HG02973 (cell line): Measurements from ENCODE around the gene STIM2.
A peak's percentile ranks its signal among the peaks of the same experiment; 100 is the strongest.

Experiments used
- ATAC-seq: cut with Tn5 transposase; IDR thresholded peaks from one replicate; pipeline ENCODE4 v1.9.1; 2021; ENCODE audit warnings: moderate library complexity; ENCODE audit not compliant: unreplicated experiment

STIM2 gene

DNA sequence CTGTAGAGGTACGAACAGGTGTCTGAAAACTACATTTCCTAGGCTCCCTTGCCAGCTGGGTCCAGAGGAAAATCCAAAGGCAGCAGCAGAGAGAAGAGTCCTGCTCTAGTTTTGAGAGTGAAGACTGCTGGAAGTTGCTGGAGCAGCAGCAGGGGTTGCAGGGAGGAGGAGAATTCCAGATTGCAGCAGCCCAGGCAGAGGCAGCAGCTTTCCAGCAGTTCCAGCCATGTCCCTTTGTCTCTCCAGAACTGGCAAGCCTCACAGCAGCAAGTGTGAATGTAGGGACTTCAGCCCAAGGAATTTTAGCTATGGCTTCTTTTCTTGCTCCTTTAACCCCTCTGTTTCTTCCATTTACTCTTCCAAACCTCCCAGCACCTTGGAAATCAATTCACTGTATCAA is 24.1 kb upstream of the STIM2 start:
- no peak for ATAC-seq

DNA sequence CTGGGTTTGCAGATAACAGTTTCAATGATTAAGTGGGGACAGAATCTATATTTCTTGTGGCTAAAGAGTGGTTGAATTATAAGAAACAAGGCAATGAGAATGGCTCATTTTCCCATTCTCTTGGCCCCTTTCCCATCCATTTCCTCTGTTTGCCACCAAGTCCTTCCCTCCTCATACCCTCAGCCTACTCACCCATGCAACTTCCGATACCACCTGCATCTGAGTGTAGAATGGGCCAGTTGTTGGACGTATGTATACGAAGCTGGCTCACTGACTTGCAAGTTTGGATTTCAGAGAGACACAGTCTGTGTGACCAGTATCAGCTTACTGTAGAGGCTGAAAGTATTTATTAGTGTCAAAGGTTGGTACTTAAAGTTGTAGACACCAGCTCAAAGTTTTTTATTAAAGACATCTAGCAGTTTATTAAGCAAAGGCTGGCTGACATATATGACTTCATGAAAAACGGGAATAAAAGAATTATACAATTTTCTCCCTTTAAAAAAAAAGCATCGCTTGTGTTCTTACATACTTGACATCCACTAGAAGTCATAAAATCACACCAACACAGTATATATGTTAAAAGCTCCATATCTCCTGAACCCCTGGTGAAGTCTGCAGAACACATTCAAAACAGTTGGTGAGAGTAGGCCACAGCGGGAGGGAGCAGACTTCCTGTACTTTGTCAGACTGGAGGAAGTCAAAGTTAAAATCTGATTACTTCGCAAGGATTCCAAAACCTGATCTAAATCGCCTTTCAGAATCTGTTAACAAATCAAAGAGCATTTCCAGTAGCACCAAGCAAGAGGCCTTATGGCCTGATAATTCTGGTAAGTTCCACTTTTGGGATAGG is 22.4 kb upstream of the STIM2 start:
- no peak for ATAC-seq

DNA sequence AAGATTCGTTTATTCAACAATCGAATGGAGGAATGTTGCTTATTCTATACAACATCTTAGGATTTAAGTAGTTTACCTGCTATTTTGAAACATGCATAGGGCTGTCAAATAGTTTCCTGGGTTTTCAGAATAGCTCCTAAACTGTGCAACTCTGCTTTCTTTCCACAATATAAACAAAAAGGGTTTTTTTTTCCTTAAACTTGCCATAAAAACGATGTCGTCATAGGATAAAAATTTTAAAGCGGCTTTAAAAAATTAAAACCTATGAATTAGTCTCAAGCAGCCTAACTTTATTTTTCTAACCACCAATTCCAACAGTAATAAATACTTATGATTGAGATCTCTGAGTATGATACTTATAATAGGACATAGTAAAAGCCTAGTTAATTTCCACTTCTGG is 21.6 kb upstream of the STIM2 start:
- ATAC-seq = no peak

GRCh38 chr4:26839534-26839951 is 21.1 kb upstream of the STIM2 start:
- ATAC-seq = no peak

DNA sequence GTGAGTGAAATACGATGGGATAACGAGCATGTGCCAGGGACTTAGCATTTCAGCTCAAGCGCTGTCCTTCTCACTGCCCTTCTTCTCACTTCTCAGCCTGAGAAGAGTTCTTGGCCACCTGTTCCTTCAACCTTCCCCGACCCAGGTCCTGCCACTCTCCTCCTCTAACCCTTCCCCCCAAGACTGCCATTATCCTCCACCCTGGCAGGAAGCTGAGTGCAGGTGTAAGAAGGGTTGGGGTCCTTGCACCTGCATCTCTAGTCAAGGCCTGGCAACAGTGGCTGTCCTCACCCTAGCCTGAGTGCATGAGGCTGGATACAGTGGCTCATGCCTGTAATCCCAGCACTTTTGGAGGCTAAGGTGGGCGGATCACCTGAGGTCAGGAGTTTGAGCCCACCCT is 19.9 kb upstream of the STIM2 start:
- no peak for ATAC-seq

- ATAC-seq = no peak
Observed at GRCh38 chr4:26842911-26843310, 17.7 kb upstream of the STIM2 start.

GRCh38 chr4:26850528-26850927 is 10.1 kb upstream of the STIM2 start:
- no peak for ATAC-seq

GRCh38 chr4:26851129-26851528 is 9.5 kb upstream of the STIM2 start:
- ATAC-seq = no peak

- no peak for ATAC-seq
Observed at GRCh38 chr4:26854701-26855100, 5.9 kb upstream of the STIM2 start.

DNA sequence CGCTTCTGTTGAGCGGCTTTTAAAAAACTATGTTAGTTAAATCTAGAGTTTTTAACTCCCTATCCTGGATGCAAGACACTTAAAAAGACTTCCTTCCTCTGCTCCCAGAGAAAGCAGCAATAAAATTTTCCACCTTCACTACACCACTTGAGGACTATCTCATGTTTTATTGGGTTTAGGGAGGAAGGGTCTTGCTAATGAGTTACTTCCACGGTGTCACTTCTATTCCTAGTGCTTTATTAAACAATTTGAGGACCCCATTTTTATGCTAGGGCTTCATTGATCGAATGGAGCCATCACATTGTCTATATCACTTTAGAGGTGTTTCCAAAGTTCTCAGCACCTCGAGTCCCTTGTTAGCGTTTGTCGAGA is 3.7 kb upstream of the STIM2 start:
- no peak for ATAC-seq

GRCh38 chr4:26857278-26858034 is 3.2 kb upstream of the STIM2 start:
- peak; percentile 40 for ATAC-seq

- ATAC-seq = no peak
Observed at GRCh38 chr4:26858035-26858918, 2.4 kb upstream of the STIM2 start.

GRCh38 chr4:26858947-26859401 is 1.7 kb upstream of the STIM2 start:
- no peak for ATAC-seq

- no peak for ATAC-seq
Observed at GRCh38 chr4:26859762-26860156, 882 bp upstream of the STIM2 start.

GRCh38 chr4:26860922-26861433 is 337 bp downstream of the STIM2 start:
- ATAC-seq = peak; percentile 24

DNA sequence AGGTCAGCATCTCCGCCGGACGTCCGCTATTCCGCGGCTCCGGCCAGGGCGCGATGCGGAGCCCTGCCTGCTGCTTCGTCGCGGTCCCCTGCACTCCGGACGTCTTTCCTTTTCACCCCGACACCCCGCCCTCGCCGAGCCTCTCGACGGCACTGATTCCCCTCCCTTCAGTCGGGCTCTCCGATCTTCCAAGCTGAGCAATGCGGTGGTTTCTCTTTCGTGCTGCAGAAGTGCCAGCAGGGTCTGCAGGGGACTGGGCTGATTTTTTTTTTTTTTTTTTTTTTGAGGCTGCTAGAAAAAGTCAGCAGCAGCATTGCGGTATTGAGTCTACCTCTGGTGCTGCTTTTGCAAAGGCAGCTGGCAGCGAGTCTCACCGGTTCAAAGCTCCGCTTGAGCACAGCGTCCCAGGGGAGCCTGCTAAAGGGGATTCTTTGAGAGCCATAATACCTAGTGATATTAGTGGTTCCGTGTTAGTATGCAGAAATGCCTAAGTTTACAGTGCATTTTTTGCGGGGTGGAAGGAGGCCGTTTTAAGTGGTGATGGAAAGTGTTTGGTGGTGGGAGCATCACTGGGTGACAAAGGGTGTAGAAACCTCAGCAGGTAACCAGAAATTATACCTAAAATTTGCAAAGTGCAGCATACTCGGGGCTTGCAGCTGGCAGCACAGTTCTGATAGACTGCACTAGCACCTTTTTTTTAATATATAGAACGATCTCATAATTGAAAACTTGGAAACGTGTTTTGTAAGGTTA is 969 bp downstream of the STIM2 start:
- ATAC-seq = peak; percentile 35

DNA sequence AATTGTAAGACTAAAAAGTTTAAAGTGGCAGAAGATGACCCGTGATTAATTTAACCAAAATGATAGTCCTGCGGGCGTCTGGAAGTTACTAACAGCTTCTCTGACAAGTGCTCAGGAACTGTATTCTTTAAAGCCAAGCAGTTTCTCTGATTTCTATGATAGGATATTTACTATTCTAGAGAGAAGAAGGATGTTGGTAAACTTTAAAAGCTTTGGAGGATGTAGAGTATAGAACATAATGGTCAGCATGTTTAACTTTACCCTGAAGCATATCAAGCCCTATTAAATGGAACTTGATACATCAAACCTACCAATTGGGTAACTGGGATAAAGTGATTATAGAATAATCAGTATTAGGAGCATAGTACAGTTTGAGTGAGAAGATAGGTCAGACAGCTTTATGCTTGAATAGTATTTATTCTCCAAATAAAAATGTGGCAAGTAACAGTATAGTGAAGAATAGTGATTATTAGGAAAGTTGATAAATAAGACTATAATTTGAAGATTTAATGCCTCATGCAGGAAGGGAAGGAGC is 1.8 kb downstream of the STIM2 start:
- ATAC-seq = no peak

- no peak for ATAC-seq
Observed at GRCh38 chr4:26863512-26863911, 2.9 kb downstream of the STIM2 start.

DNA sequence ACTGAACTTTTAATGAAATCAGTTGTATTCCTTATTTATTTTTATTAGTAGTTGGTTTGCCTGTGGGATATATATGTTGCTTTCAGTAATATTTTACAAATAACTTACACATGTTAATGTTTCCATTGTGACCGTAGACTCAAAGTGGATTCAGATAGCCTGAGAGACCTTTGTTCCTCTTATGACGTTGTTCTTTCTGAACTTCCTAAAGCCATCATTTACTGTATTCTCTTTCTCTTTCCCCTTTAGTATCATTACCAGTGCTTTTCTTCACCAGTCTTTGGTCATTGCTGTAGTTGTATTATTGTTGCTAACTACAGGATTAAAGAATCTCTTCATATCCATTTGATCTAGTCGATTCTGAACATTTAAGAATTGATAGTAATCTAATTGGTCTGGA is 4.3 kb downstream of the STIM2 start:
- ATAC-seq = no peak

DNA sequence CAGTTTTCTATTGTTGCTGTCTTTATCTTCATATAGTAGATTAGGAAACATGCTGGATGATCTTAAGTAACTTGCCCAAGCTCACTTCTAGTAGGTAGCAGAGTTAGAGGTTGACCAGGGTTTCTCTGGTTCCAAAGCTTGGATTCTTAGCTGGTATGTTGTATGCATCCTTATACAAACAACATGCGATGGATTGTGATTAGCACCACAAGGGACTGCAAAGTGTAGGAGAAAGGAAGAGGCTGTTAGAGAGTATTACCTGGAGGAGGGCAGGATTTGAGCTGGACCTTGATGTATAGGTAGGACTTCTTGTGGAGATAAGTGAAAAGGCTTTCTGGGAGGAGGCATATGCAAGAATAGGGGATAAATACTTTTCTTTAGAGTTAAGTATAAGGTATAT is 5.6 kb downstream of the STIM2 start:
- no peak for ATAC-seq
